COR-L47 (cell line): ENCODE results near the gene GPI.
"Not testable (repeated sequence)": the region's sequence is repeated elsewhere in the genome, so short reads cannot be mapped to it uniquely, and the experiment has no call there.

Source experiments
- DNase-seq: peaks from one replicate; lab custom pipeline; 2025; lab: John Stamatoyannopoulos, UW

The GPI gene

DNA sequence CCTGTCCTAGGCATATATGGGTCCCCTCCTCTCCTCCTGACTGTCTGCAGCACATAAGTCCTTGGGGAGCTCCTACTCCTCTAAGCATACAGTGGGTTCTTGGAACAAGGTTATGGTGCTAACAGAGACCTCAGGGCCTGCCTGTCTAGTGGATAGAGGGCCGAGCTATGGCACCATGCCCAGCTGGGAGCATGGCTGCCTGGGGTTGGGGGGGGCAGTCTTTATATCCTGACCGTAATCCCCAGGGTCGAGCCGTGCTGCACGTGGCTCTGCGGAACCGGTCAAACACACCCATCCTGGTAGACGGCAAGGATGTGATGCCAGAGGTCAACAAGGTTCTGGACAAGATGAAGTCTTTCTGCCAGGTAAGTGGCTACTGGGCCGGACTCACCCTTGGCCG lies 3.3 kb downstream of the GPI start:
- DNase-seq = no peak

DNA sequence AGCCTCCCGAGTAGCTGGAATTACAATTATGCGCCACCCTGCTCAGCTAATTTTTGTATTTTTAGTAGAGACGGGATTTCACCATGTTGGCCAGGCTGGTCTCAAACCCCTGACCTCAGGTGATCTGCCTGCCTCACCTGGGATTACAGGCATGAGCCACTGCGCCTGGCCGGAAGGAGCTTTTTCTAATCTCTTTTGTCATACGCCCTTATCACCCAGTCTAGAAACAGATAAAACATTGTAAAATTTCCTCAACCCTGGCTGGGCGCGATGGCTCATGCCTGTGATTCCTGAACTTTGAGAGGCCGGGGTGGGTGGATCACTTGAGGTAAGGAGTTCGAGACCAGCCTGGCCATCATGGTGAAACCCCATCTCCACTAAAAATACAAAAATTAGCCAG lies 4.2 kb downstream of the GPI start:
- not testable (repeated sequence) for DNase-seq

DNA sequence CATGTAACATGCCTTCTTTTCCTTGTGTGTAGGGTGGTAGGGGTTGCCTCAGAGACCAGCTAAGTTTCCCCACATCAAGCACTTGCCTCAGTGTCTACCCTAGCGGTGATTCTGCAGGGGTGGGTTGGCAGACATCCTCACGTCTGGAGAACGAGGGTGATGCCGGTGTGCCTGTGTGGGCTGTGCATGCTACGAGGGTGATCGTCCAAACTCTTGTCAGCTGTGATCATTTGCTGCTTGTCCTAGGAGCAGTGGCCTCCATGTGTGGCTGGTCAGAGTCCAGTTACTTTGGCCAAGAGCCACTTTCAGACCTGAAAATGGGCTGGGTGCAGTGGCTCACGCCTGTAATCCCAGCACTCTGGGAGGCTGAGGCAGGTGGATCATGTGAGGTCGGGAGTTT lies 5.1 kb downstream of the GPI start:
- no peak for DNase-seq

DNA sequence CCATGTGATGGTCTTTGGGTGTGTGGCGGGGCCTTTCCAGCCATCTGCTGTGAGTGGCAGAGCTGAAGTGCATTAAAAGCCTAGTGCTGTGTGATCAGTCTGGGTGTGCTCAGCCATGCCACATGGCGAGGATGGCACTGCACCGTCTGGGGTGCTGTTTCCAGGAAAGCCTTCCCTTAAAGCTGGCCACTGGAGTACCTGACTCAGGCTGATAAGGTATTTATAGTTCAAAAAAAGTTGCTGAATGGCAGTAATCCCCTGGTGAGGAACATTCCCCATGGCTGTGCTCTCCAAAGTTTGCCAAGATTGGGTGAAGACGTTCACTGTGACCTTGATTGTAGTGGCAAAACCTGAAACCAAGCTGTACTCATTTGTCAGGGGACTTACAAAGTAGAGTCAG lies 6.0 kb downstream of the GPI start:
- DNase-seq = no peak

DNA sequence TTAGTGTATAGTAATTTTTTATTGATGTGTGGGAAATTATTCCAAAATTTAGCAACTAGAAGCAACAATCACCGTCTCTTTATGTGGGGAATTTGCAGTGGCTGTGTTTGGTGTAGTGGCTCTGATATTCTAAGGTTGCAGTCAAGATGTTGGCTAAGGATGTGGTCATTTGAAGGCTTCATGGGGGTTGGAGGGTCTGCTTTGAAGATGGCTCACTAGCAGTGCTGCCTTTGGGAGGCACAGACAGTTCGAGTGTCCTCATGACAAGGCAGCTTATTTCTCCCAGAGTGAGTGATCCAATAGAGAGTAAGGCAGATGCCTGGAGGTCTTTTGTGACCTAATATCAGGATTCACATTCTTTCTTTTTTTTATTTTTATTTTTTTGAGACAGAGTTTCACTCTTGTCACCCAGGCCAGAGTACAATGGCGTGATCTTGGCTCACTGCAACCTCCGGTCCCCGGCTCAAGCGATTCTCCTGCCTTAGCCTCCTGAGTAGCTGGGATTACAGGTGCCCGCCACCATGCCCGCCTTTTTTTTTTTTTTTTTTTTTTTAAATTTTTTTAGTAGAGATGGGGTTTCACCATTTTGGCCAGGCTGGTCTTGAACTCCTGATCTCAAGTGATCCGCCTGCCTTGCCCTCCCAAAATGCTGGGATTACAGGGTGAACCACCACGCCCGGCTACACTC lies 8.7 kb downstream of the GPI start:
- no peak for DNase-seq

DNA sequence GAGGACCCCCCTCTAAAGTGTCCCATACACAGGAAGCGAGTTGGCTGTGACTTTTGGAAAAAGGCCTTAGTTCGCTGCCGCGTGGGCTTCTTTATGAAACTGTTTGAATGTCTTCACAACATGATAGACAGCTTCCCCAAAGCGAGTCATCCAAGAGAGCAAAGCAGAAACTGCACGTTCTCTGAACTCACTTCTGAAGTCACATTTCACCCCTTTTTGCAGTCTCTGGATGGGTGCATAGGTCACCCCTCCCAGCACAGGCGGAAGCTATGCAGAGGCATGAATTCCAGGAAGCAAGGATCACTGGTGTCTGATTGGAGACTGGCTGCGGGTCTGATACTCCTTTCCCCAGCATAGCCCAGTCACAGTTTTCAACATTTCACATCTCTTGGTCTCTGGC lies 10.6 kb downstream of the GPI start:
- DNase-seq = no peak

DNA sequence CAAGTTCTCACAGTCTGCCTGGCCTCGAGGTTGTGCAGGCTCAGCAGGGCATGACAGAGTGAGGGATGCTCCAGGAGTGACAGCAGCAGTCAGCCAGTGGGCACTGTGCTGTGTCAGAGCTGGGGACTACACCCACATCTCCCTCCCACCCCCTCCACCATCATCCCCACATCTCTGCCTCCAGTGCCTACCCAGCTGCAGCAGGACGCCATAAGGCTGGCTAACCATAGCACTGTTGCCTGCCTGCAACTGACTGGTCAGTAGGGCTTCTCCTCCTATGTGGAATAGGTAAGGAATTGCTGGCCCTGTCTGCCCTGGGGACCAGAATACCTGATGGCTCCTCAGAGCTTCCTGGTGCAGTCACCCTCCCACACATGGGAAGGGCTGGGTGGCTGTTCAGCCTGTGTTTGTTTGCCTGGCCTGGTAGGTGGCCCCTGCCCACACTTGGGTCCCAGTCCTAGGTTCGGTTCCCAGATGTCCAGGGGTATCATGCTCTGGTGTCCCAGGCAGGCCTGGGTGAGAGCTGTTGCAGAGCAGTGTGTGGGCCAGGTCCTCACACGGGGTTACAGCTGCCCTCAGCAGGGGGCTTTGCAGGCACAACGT lies 15.7 kb downstream of the GPI start:
- no peak for DNase-seq

DNA sequence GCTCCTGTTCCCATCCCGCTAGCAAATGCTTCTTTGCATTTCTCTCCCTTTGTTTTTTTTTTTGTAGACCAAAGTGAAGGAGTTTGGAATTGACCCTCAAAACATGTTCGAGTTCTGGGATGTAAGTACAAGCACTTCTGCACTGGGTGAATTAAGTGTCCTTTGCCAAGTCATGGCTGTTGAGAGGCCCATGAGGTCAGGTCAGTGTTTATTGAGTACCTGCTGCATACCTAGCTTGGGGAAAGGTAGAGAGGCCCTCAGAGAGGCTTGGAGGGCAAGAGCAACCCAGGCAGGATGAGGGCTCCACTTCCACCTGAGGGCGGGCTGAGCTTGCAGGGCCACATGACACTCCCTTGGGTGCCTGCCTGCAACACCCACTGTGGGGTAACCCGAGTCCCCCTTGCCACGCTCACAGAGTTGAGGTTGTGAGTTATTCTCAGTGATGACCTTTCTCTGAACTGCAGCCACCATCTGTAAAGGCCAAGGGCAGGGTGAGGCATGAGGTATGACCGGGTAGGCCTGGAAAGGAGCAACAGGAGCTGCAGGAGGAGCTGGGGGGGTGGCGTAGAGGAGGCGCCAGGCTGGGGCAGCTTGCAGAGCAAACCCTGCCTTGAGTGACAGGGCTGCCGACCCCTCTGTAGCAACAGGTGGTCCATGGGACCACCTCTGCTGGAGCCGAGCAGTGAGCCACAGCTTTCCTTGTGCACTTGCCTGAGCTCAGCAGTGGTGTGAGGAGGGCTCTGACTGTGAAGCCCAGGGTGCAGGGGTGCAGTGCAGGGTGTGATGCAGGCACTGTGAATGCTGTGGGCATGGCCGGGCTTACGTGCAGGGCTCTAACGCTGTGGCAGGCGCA lies 16.6 kb downstream of the GPI start:
- DNase-seq = no peak

DNA sequence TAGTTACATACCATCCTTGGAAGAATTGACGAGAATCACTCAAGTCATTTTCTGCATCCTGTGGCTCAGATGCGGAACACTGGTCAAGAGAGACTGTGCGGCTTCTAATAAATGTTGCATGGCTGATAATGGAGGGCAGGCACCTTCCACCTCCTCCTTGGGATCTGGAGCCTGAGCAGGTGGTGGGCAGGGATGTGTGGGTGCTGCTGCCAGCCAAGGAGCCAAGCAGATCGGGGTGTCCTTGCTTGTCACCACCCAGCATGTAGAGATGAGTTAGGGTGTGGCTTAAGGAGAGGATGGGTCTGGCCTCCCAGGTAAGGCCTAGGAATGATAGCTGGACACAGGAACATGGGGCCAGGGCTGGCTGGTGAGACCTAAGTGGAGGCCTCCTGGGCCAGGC lies 17.5 kb downstream of the GPI start:
- DNase-seq = no peak

DNA sequence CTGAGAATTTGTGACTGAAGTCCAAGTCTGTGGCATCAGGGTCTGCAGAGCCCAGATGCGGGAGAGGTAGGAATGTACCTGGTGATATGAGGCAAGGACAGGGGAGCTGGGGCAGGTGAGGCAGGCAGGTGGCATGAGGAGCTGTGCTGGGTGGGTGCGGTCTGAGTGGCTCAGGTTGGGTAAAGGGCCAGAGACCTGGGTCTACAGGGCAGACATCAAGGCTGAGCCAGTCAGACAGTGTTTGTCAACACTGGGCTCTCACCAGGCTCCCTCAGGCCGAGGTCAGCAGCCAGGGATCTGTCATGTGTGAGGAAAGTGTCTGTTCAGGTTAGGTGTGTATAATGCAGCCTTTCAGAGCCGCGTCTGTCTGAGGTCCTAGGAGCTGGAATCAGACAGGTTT lies 18.6 kb downstream of the GPI start:
- DNase-seq = no peak

DNA sequence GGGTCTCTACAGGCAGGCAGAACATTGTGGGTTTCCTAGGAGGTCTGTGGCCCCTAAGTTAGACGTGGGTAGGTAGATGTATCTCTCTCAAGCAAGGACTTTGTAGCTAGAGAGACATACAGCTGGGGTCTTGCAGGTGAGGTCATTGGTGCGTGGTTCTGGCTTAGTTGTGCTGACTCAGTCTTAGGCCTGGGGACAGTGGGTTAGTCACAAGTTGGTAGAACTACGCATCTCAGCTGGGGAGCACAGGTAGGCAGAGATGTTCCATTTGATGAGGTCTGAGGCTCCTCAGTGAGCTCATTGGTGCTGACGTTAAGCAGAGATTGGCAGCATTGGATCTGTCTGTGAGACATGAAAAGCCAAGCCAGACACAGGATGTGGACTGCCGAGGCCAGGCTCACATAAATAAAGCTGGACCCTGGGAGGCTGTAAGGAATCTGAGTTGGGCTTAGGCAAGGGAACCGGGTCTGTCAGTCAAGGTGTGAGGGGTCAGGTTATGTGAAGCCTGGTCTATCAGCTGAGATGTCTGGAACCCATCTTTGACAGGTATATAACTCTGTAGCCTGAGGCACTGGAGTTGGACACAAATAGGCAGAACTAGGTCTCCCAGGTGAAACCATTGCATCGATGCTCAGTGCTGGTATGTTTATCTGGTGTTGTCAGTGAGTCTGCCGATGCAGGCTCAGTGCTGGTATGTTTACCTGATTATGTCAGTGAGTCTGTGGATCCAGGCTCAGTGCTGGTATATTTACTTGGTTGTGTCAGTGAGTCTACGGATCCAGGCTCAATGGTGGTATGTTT lies 21.8 kb downstream of the GPI start:
- DNase-seq = no peak

DNA sequence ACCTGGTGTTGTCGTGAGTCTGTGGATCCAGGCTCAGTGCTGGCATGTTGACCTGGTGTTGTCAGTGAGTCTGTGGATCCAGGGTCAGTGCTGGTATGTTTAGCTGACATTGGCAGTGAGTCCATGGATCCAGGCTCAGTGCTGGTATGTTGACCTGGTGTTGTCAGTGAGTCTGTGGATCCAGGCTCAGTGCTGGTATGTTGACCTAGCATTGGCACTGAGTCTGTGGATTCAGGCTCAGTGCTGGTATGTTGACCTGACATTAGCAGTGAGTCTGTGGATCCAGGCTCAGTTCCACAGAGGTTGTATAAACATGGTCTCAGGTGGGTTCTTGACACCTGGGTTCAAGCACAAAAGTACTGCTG lies 22.4 kb downstream of the GPI start:
- no peak for DNase-seq

DNA sequence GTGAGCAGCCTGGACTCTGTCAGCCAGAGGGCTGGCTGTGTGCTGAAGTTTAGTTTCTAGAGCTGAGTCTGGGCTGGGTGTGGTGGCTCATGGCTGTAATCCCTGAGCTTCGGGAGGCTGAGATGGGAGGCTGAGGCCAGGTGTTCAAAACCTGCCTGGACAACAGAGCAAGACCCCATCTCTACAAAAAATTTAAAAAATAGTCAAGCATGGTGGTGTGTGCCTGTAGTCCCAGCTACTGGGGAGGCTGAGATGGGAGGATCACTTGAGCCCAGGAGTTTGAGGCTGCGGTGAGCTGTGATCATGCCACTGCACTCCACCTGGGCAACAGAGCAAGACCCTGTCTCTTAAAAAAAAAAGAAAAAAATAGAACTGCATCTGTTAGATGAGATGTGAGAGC lies 23.7 kb downstream of the GPI start:
- DNase-seq = not testable (repeated sequence)

DNA sequence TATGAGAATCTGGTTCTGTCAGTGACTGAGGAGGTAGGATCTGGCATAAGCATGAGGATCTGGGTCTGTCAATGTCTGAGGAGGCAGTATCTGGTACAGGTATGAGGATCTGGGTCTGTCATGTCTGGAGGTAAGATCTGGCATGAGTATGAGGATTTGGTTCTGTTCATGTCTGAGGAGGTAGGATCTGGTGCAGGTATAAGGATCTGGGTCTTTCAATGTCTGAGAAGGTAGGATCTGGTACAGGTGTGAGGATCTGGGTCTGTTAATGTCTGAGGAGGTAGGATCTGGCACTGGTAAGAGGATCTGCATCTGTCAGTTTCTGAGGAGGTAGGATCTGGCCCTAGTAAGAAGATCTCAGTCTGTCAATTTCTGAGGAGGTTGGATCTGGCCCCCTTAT lies 26.8 kb downstream of the GPI start:
- no peak for DNase-seq

DNA sequence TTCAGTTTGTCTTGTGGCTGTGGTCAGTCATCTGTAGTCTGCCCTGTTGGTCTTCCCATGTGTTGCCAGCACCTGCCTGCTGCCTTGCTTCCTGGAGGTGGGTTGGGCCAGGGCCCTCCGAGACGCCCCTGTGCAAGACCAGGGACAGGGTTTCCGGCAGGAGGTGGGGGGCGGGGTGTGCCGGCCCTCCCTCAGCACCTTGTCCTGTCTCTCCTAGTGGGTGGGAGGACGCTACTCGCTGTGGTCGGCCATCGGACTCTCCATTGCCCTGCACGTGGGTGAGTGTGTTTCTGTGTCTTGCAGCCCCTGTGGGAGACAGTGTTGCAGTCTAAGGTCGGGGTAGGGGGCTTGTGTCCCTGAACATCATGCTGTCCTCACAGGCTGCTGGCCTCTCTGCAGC lies 28.0 kb downstream of the GPI start:
- DNase-seq = no peak

DNA sequence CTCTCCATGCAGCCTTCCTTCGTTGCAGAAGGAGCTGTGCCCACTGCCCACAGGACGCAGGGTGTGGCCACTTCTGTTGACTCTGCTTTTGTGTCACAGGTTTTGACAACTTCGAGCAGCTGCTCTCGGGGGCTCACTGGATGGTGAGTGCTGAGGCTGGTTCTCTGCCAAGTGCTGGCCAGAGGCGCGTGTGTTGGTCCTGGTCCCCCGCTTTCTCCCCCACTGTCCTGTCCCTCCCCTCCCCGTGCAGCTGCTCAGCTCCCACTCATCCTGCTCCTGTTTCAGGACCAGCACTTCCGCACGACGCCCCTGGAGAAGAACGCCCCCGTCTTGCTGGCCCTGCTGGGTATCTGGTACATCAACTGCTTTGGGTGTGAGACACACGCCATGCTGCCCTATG lies 28.6 kb downstream of the GPI start:
- DNase-seq = peak; percentile 85

DNA sequence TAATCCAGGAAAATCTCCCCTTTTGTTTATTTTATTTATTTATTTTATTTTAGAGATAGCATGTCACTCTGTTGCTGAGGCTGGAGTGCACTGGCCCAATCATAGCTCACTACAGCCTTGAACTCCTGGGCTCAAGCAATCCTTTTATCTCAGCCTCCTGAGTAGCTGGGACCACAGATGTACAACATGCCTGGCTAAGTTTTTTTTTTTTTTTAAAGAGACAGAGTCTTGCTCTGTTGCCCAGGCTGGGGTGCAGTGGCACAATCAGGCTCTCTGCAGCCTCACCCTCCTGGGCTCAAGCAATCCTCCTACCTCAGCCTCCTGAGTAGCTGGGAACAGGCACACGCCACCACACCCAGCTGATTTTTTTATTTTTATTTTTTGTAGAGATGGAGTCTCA lies 32.9 kb downstream of the GPI start:
- DNase-seq = no peak

DNA sequence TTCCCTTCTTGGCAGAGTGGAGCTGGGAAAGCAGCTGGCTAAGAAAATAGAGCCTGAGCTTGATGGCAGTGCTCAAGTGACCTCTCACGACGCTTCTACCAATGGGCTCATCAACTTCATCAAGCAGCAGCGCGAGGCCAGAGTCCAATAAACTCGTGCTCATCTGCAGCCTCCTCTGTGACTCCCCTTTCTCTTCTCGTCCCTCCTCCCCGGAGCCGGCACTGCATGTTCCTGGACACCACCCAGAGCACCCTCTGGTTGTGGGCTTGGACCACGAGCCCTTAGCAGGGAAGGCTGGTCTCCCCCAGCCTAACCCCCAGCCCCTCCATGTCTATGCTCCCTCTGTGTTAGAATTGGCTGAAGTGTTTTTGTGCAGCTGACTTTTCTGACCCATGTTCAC lies 34.9 kb downstream of the GPI start:
- no peak for DNase-seq

DNA sequence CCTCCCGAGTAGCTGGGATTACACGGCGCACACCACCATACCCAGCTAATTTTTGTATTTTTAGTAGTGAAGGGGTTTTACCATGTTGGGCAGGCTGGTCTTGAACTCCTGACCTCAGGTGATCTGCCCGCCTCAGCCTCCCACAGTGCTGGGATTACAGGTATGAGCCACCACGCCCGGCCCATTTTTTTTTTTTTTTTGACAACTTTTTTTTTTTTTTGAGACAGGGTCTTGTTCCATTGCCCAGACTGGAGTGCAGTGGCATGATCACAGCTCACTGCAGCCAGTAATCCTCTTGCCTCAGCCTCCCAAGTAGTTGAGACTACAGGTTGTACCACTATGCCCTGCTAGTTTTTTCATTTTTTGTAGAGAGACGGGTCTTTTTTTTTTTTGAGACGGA lies 35.8 kb downstream of the GPI start:
- not testable (repeated sequence) for DNase-seq

DNA sequence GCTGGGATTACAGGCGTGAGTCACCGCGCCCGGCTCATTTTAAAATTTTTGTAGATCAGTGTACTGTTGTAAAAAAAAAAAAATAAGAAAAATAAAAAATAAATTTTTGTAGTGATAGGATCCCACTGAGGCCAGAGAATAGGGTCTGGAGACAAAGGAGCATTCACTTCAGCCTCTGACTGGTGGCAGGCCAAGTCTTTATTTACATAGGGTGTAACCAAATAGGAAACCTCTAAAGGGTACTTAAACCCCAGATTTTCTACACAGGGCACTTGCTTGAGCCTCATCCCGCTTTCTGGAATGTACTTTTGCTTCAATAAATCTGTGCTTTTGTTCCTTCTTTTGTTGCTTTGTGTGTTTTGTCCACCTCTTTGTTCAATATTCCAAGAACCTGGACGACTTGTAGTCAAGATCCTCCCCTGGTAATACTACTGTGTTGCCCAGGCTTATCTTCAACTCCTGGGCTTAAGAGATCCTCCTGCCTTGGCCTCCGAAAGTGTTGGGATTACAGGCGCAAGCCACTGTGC lies 37.1 kb downstream of the GPI start:
- DNase-seq = no peak

DNA sequence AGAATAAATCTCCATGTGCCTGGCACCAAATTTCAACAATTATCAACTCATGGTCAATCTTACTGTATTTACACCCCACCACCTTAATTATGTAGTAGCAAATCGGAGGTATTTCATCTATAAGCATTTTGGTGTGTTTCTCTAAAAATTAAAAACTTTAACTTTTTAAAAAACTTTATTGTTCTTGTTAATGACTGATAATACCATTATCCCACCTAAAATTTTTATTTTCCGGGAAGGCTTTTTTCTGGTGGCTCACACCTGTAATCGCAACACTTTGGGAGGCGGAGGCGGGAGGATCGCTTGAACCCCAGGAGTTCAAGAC lies 38.8 kb downstream of the GPI start:
- DNase-seq = no peak

DNA sequence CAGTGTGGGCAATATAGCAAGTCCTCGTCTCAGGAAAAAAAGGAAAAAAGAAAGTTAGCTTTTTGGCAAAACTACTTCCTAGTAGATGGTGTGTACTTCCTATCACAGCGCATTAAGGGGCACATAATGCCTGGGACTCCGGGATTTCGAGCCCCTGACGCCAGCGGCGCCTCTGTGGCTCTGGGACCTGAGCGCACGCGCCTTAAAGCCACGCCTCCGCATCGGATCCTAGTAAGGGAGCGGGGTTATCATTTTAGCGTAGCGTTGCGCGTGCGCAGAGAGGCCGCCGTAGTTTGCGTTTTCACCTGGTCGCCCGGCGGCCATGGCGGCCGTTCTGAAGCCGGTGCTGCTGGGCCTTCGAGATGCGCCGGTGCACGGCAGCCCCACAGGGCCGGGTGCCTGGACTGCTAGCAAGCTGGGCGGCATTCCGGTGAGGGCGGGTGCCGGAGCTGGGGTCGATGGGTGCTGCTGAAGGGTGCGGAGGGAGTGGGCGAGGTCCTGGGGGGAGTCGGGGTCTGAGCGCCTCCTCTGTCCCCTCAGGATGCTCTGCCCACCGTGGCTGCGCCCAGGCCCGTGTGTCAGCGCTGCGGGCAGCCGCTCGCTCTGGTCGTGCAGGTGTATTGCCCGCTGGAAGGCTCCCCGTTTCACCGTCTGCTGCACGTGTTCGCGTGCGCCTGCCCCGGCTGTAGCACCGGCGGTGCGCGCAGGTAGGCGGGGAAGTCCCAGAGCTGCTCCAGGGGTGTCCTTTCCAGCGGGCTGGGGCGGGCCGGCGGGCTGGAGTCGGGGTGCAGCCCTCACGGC lies 39.3 kb downstream of the GPI start, which contains the start of gene PDCD2L:
PDCD2L (plus strand) TSS at position 291 of the 801 bp plus-strand sequence; CDS start at position 323, 32 bp downstream.
- DNase-seq = peak; percentile 93
